ENCODE data around the gene TOMM7.
"Not testable (repeated sequence)": the region's sequence is repeated elsewhere in the genome, so short reads cannot be mapped to it uniquely, and the experiment has no call there.

The TOMM7 gene

GRCh38 chr7:22853674-22854157, 31.1 kb upstream of the TOMM7 start:
- no peak for DNase-seq (ENCODE audit: low spot score)

- DNase-seq (ENCODE audit: low spot score) = no peak
Observed at GRCh38 chr7:22853138-22853537, 30.5 kb upstream of the TOMM7 start.

GRCh38 chr7:22851145-22851544, 28.5 kb upstream of the TOMM7 start:
- no peak for DNase-seq (ENCODE audit: low spot score)

- not testable (repeated sequence) for DNase-seq (ENCODE audit: low spot score)
Observed at GRCh38 chr7:22850394-22850793, 27.7 kb upstream of the TOMM7 start.

GRCh38 chr7:22849662-22850061, 27.0 kb upstream of the TOMM7 start:
- no peak for DNase-seq (ENCODE audit: low spot score)

- DNase-seq (ENCODE audit: low spot score) = no peak
Observed at GRCh38 chr7:22849172-22849571, 26.5 kb upstream of the TOMM7 start.

- no peak for DNase-seq (ENCODE audit: low spot score)
Observed at GRCh38 chr7:22846961-22847360, 24.3 kb upstream of the TOMM7 start.

GRCh38 chr7:22845221-22845834, 22.7 kb upstream of the TOMM7 start:
- no peak for DNase-seq (ENCODE audit: low spot score)

GRCh38 chr7:22843681-22844309, 21.1 kb upstream of the TOMM7 start:
- no peak for DNase-seq (ENCODE audit: low spot score)

GRCh38 chr7:22842973-22843372, 20.3 kb upstream of the TOMM7 start:
- no peak for DNase-seq (ENCODE audit: low spot score)

- DNase-seq (ENCODE audit: low spot score) = no peak
Observed at GRCh38 chr7:22842383-22842941, 19.8 kb upstream of the TOMM7 start.

GRCh38 chr7:22841954-22842353, 19.3 kb upstream of the TOMM7 start:
- no peak for DNase-seq (ENCODE audit: low spot score)

GRCh38 chr7:22837308-22837707, 14.7 kb upstream of the TOMM7 start:
- DNase-seq (ENCODE audit: low spot score) = no peak

GRCh38 chr7:22836506-22836905, 13.9 kb upstream of the TOMM7 start:
- not testable (repeated sequence) for DNase-seq (ENCODE audit: low spot score)

- no peak for DNase-seq (ENCODE audit: low spot score)
Observed at GRCh38 chr7:22833957-22834356, 11.3 kb upstream of the TOMM7 start.

GRCh38 chr7:22833113-22833855, 10.6 kb upstream of the TOMM7 start:
- DNase-seq (ENCODE audit: low spot score) = no peak

- DNase-seq (ENCODE audit: low spot score) = no peak
Observed at GRCh38 chr7:22832401-22832800, 9.8 kb upstream of the TOMM7 start.

- DNase-seq (ENCODE audit: low spot score) = no peak
Observed at GRCh38 chr7:22831602-22832305, 9.1 kb upstream of the TOMM7 start.

GRCh38 chr7:22827563-22827962, 4.9 kb upstream of the TOMM7 start:
- no peak for DNase-seq (ENCODE audit: low spot score)

- DNase-seq (ENCODE audit: low spot score) = no peak
Observed at GRCh38 chr7:22826593-22826992, 3.9 kb upstream of the TOMM7 start.

GRCh38 chr7:22824760-22825159, 2.1 kb upstream of the TOMM7 start:
- no peak for DNase-seq (ENCODE audit: low spot score)

- DNase-seq (ENCODE audit: low spot score) = no peak
Observed at GRCh38 chr7:22823142-22823497, 471 bp upstream of the TOMM7 start.
